Left lung (tissue), 10 donors: ENCODE data around the gene PYGO1. TPM values are rescaled to one million over a fixed set of nuclear protein-coding genes. Genes with fewer than 3 reads are reported as not detected.
"Not testable (repeated sequence)": the region's sequence is repeated elsewhere in the genome, so short reads cannot be mapped to it uniquely, and the experiment has no call there.

ENCODE experiments used
- ATAC-seq: fragments of 200-7000 bp; cut with Tn5 transposase; one replicate; pipeline ENCODE4 v1.9.1; 2020; ENCODE audit warnings: moderate library complexity
- DNase-seq, 4 donors: peaks; one replicate each; pipeline ENCODE4 v3.0.0-alpha.2; 2013 to 2020
- H3K27ac ChIP-seq, 2 donors: fragments of 200-600 bp; sonication (generic) in 1 of 2; one replicate each; pipeline versions ENCODE4 v1.5.0 to v1.8.0; 2020 to 2021
- H3K27me3 ChIP-seq, 2 donors: fragments of 200-600 bp; sonication (generic) in 1 of 2; one replicate each; pipeline versions ENCODE4 v1.5.0 to v1.8.0; 2020 to 2021
- H3K36me3 ChIP-seq, 2 donors: fragments of 200-600 bp; sonication (generic) in 1 of 2; one replicate each; pipeline versions ENCODE4 v1.5.0 to v1.8.0; 2020 to 2021
- H3K4me1 ChIP-seq, 2 donors: fragments of 200-600 bp; one replicate each; pipeline ENCODE4 v1.8.0; 2021
- H3K4me3 ChIP-seq, 2 donors: fragments of 200-600 bp; sonication (generic) in 1 of 2; one replicate each; pipeline versions ENCODE4 v1.5.0 to v1.8.0; 2020 to 2021; ENCODE audit warnings: mild to moderate bottlenecking in 1 of 2
- H3K9me3 ChIP-seq, 2 donors: fragments of 200-600 bp; sonication (generic) in 1 of 2; one replicate each; pipeline versions ENCODE4 v1.5.0 to v1.8.0; 2020 to 2021
- intact Hi-C, 2 donors: fragments of 100-400 bp; cut with DNase I; formaldehyde crosslinking; loops; one replicate each; pipeline versions ENCODE4 v1.11.2 to v1.14.2; 2022
- polyA plus RNA-seq, 6 donors: library from polyadenylated mRNA; unstranded; fragments of 120-200 nt; gene quantifications; one replicate each; pipeline ENCODE4 v1.2.1, GENCODE V29; 2013; ENCODE audit not compliant: insufficient read length in 6 of 6
- total RNA-seq, 2 donors: library from RNA; stranded (reverse); fragmentation: NEBNext Ultra II Directional; extraction: Animal tissue kit (Norgen Biotek cat#: 25700); gene quantifications; one replicate each; pipeline ENCODE4 v1.2.1, GENCODE V29; 2021
- TF ChIP-seq, protein P1 (sequence below), 2 donors: fragments of 200-600 bp; sonication (generic) in 1 of 2; IDR thresholded peaks; one replicate each; pipeline versions ENCODE4 v1.5.0 to v1.8.0; 2021; ENCODE audit warnings: antibody characterized with exemption in 2 of 2
- donor health status: DM: no; HTN: yes; CAD: no.
- donor health status: DM: no; HTN: no; CAD: no.

PYGO1 gene
- total and polyA plus RNA-seq, 8 donors, result 10.4 to 22.3 (median 18.7) TPM

DNA sequence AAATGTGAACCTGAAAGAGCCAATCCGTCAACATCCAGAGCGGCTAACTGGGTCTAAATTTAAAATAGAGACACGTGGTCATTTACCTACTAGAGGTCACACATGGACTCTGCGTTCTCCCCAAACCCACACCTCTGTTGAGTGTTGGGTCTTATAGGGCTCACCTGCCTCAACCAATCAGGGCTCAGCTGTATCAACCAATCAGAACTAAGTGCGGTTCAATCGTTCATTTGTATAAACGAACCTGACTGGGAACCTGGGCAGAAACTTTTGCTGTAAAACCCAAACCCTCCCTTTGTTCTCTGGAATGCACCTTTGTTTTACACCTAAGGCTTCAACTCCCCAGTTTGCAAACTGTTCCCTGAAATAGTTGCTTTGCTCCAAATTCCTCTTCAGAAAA lies 89.0 kb downstream of the PYGO1 start:
- no peak overlapping the region for H3K4me3 ChIP-seq
- peaks cover 4 to 13% of the 10 kb centered on the region in 2 donors for H3K4me1 ChIP-seq
- no peak for ATAC-seq
- H3K36me3 ChIP-seq, result no peaks in the 10 kb centered on the region
- no peak for DNase-seq
- no peaks in the 10 kb centered on the region for H3K9me3 ChIP-seq
- intact Hi-C loops, result no loop called here
- TF ChIP-seq, protein P1, sequence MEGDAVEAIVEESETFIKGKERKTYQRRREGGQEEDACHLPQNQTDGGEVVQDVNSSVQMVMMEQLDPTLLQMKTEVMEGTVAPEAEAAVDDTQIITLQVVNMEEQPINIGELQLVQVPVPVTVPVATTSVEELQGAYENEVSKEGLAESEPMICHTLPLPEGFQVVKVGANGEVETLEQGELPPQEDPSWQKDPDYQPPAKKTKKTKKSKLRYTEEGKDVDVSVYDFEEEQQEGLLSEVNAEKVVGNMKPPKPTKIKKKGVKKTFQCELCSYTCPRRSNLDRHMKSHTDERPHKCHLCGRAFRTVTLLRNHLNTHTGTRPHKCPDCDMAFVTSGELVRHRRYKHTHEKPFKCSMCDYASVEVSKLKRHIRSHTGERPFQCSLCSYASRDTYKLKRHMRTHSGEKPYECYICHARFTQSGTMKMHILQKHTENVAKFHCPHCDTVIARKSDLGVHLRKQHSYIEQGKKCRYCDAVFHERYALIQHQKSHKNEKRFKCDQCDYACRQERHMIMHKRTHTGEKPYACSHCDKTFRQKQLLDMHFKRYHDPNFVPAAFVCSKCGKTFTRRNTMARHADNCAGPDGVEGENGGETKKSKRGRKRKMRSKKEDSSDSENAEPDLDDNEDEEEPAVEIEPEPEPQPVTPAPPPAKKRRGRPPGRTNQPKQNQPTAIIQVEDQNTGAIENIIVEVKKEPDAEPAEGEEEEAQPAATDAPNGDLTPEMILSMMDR (IDR thresholded peaks at IDR 0.05), result no peak
- H3K27ac ChIP-seq, result no peak overlapping the region
- no peaks in the 10 kb centered on the region for H3K27me3 ChIP-seq

DNA sequence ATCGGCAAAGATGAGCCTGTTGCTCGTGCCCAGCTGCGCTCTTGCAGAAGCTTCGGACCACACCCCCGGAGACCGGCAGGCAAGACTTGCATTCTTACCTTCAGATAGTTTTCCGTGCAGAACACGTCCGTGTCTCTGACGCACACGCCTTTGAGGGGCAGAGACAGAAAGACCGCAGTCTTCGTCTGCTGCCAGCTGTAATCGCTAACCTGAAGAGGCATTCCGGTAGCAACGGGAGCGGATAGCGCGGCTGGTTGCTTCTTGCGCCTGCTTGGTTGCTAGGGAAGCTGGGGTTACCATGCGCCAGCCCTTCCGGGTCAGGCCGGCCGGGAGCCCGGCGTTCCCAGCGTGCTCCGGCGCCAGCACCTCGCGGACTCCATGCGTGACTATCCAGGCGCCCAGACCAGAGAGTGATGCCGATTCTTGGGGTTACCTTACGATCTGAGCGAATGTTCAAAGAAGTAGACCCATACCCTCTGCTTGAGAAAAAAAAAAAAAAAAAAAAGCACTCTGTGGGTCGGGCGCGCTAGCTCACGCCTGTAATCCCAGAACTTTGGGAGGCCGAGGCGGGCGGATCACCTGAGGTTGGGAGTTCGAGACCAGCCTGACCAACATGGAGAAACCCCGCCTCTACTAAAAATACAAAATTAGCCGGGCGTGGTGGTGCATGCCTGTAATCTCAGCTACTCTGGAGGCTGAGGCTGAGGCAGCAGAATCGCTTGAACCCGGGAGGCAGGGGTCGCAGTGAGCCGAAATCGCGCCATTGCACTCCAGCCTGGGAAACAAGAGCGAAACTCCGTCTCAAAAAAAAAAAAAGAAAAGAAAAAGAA lies 89.8 kb downstream of the PYGO1 start:
- Histone ChIP-seq H3K4me1 (peaks cover 4 to 16% of the 10 kb centered on the region in 2 donors), H3K27ac (peak overlapping the region in 1 of 2 donors; percentile 59), H3K4me3 (peak overlapping the region; percentile 69 to 72)
- peak; percentile 82 to 98 (median 90) for DNase-seq
- peak; percentile 100 for ATAC-seq
- intact Hi-C loops, H3K9me3 ChIP-seq, H3K27me3 ChIP-seq, H3K36me3 ChIP-seq: not testable (repeated sequence)

DNA sequence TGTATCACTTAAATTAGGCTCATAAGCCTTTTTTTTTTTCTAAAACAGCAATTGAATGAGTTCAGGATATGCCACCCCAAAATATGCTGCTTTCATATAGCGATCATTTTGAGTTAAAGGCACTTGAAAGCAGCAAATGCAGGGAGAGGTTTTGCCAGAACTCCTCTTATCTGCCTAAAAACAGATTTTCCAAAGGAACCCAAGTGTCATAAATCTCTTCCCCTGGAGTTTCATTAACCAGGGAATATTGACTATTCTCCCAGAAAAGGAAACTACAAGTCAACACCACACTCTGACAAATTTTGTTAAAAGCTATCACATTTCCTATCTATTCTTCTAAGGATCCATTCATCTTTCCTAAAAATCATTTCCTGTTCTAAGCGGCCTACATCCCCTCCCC lies 91.4 kb downstream of the PYGO1 start:
- DNase-seq (no peak), ATAC-seq (no peak)
- H3K4me1 ChIP-seq, result peaks cover 4 to 20% of the 10 kb centered on the region in 2 donors
- H3K27ac ChIP-seq, result no peak overlapping the region
- H3K27me3 ChIP-seq, result no peaks in the 10 kb centered on the region
- H3K36me3 ChIP-seq, result no peaks in the 10 kb centered on the region
- no peak overlapping the region for H3K4me3 ChIP-seq
- intact Hi-C loops, result no loop called here
- TF ChIP-seq, protein P1 (IDR thresholded peaks at IDR 0.05), result no peak
- H3K9me3 ChIP-seq, result no peaks in the 10 kb centered on the region

DNA sequence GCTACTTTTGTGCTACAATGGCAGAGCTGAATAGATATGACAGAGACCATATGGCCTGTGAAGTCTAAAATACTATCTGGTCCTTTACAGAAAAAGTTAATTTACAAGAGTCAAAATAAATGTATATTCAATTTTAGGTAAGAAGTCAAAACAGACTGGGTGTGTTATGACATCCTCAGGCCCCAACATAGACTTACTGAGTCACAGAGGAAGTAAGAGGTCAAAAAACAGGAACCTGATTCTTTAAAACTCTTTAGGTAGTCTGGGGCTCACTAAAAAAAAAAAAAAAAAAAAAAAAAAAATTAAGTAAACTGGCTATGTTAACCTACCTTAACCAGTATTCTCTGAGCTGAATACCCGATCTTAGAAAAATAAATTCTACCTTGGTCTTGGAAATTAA lies 93.2 kb downstream of the PYGO1 start:
- DNase-seq (no peak), ATAC-seq (no peak)
- TF ChIP-seq, protein P1 (IDR thresholded peaks at IDR 0.05), result no peak
- Histone ChIP-seq H3K9me3 (no peaks in the 10 kb centered on the region), H3K36me3 (no peaks in the 10 kb centered on the region), H3K27ac (peak overlapping the region in 1 of 2 donors; percentile 42), H3K4me3 (no peak overlapping the region), H3K27me3 (no peaks in the 10 kb centered on the region), H3K4me1 (peaks cover 4 to 20% of the 10 kb centered on the region in 2 donors)
- intact Hi-C loops, result no loop called here

DNA sequence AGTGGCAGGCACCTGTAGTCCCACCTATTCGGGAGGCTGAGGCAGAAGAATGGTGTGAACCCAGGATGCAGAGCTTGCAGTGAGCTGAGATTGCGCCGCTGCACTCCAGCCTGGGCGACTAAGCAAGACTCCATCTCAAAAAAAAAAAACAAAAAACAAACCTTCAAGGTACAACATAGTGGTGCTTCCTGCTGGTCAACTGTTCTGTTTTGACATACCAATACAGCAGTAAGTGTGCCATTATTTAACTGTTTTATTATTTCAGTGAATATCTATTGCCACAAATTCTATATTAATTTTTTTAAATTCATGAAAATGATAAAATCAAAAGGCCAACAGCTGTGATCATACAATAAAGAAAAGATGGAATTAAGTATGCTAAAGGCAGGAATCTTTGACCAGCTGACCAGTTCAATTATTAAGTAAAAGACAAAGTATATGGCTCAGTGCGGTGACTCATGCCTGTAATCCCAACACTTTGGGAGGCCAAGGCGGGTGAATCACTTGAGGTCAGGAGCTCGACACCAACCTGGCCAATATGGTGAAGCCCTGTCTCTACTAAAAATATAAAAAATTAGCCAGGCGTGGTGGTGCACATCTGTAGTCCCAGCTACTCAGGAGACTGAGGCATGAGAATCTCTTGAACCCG lies 99.1 kb downstream of the PYGO1 start:
- H3K9me3 ChIP-seq, H3K4me3 ChIP-seq, H3K4me1 ChIP-seq, intact Hi-C loops, H3K27ac ChIP-seq, DNase-seq, H3K27me3 ChIP-seq, ATAC-seq: not testable (repeated sequence)
- H3K36me3 ChIP-seq, result peaks cover 0 to 11% of the 10 kb centered on the region in 2 donors

Other genes with a start within 250 kb of the PYGO1 start
- 10 to 100 TPM; 75.2 to 98.0 TPM for gene CCPG1, start 180.0 kb downstream of the PYGO1 start, total RNA-seq
- gene CCPG1, start 180.0 kb downstream of the PYGO1 start, polyA plus RNA-seq, result 10 to 100 TPM; 29.1 to 38.6 (median 32.4) TPM
- gene PIERCE2, start 179.8 kb downstream of the PYGO1 start, total RNA-seq, result 1 to 10 TPM; 3.4 to 3.9 TPM
- gene PIERCE2, start 179.8 kb downstream of the PYGO1 start, polyA plus RNA-seq, result 1 to 10 TPM; 1.8 to 3.5 (median 3.1) TPM
- 1 to 10 TPM; 4.1 to 4.9 TPM for gene DNAAF4, start 80.1 kb downstream of the PYGO1 start, total RNA-seq
- gene DNAAF4, start 80.1 kb downstream of the PYGO1 start, polyA plus RNA-seq, result 1 to 10 TPM; 5.7 to 9.9 (median 7.5) TPM
- gene PRTG, start 154.8 kb upstream of the PYGO1 start, total RNA-seq, result 10 to 100 TPM in 1 of 2 donors, 1 to 10 TPM in 1; 7.5 to 10.7 TPM
- 1 to 10 TPM; 6.7 to 9.4 (median 6.8) TPM for gene PRTG, start 154.8 kb upstream of the PYGO1 start, polyA plus RNA-seq